D721Med (cell line): Measurements from ENCODE around the gene TMEM108.

Source experiments
- DNase-seq: peaks from one replicate; pipeline ENCODE4 v3.0.0; 2011; ENCODE audit warnings: low spot score; ENCODE audit not compliant: insufficient read length
- FAIRE-seq: peaks from 2 replicates; lab custom pipeline; 2011; peaks lifted over from hg19 to GRCh38; lab: Jason Lieb, UNC
- CTCF ChIP-seq: IDR thresholded peaks from 2 replicates; pipeline ENCODE4 v1.5.1; 2012; ENCODE audit warnings: mild to moderate bottlenecking, control low read depth; ENCODE audit not compliant: insufficient read depth; ENCODE audit errors: missing control alignments

Gene TMEM108

GRCh38 chr3:133296981-133297380 is 258.8 kb downstream of the TMEM108 start:
- DNase-seq = no peak
- TF ChIP-seq CTCF = no peak
- FAIRE-seq = no peak

- no peak for FAIRE-seq
- no peak for TF ChIP-seq CTCF
- no peak for DNase-seq
Observed at GRCh38 chr3:133300102-133300501, 261.9 kb downstream of the TMEM108 start.

- TF ChIP-seq CTCF = no peak
- FAIRE-seq (no peak), DNase-seq (no peak)
Observed at GRCh38 chr3:133301194-133301593, 263.0 kb downstream of the TMEM108 start.

- FAIRE-seq (no peak), DNase-seq (no peak)
- no peak for TF ChIP-seq CTCF
Observed at GRCh38 chr3:133301731-133302130, 263.5 kb downstream of the TMEM108 start.

GRCh38 chr3:133303430-133303829 is 265.2 kb downstream of the TMEM108 start:
- FAIRE-seq (no peak), DNase-seq (no peak)
- TF ChIP-seq CTCF = no peak

GRCh38 chr3:133317866-133318265 is 279.7 kb downstream of the TMEM108 start:
- no peak for DNase-seq
- FAIRE-seq = no peak
- TF ChIP-seq CTCF = no peak

GRCh38 chr3:133328373-133328772 is 290.2 kb downstream of the TMEM108 start:
- no peak for FAIRE-seq

More at GRCh38 chr3:133328373-133328772, 290.2 kb downstream of the TMEM108 start:
- no peak for TF ChIP-seq CTCF
- DNase-seq = no peak
